Middle frontal gyrus (tissue), 1 donor: ENCODE measurements around the gene KCTD19.

Source experiments
- DNase-seq: peaks from one replicate; pipeline ENCODE4 v3.0.0-alpha.2; 2015; ENCODE audit warnings: low spot score; ENCODE audit errors: extremely low spot score

The KCTD19 gene

DNA sequence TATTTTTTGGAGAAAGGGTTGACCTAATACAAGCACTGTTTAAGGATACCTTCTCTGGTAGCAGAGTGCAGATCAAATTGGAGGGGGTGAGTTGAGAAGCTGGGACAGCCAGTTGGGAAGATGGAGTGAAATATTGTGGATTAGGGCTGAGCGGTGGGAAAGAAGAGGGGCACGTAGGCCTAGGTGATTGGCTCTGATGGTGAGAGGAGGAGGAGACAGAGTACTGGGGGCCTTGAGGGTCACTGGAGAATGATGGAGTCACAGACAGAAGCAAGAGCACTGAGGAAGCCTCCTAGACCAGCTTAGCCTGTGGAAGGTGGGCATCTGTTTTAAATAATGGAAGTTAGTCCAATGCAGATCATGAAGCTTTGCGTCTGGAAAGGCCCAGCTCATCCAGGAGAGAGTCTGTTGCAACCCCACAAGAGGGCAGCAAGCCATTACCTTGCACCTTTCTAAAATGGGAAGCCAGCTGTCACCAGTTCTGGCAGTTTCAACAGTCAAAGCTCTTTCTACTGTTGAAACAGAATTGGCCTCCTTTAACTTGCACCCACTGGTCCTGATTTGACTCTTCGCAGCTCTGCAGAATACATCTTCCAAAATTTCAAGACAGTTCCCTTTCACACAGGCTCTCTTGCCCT, 66.0 kb downstream of the KCTD19 start:
- no peak for DNase-seq

DNA sequence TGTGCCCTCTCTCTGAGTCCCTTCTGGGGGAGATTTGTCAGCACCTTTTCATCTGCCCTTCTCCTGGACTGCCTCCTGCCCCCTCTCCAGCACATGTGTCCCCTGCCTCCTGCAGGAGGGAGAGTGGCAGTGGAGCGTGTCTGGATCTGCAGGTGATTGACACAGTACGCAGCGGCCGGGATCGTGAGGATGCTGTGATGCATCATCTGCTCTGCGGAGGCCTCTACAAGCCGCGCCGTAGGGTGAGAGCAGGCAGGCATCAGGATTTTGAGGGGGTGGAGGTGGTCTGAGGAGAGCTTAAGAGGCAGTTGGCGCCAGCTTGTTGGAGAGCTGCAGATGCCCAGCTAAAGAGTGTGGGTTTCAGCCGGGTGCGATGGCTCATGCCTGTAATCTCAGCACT, 66.8 kb downstream of the KCTD19 start:
- no peak for DNase-seq

DNA sequence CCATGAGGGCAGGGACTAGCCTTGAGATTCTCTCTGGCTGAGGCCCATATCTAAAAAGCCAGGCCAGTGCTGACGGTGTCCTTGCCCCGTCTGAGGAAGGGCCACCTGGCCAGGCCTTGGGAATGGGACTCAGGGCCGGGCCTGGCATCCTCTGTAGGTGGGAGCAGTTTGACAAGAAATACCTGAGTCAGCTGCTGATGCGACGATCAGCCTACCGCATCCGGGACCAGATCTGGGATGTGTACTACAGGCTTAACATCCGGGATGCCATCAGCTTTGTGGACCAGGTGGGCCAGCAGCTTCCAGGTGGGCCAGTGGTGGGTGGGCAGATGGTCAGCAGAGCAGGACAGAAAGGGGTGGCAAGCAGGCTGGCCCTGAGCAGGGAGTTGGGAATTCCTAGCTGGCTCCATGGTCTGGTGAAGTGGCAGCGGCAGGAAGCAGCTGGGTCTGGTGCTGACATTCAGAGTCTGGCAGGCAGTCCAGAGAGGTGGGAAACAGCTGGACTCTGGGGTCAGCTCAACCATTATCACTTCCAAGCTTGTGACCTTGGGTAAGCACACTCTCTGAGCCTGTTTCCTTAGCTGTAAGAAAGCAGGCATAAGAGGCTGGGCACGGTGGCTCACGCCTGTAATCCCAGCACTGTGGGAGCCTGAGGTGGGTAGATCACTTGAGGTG, 68.2 kb downstream of the KCTD19 start:
- no peak for DNase-seq

GRCh38 chr16:67257486-67258160, 68.9 kb downstream of the KCTD19 start:
- no peak for DNase-seq

DNA sequence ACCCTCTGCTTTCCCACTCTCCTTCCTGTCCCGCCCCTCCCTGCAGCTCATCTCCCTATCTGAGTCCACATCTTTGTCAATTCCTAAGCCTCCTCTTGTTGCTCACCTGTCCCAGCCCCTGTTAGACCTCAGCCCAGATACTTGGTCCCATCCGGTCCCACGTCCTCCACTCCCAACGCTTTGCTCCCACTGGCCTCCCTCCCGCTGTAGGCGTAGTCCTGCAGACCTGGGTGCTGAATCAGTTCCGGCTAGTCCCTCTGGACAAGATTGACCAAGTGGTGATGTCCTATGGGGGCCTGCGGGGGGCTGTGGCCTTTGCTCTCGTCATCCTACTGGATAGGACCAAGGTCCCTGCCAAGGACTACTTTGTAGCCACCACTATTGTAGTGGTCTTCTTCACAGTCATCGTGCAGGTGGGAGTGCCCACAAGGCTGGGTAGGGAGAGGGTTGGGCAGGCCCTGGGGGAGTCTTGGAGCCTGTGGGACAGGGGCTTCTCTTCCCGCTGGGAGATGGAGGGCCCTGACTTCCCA, 69.8 kb downstream of the KCTD19 start:
- no peak for DNase-seq

GRCh38 chr16:67255553-67256221, 70.9 kb downstream of the KCTD19 start:
- DNase-seq: no peak

- no peak for DNase-seq
Observed at GRCh38 chr16:67254801-67255552, 71.6 kb downstream of the KCTD19 start.

- DNase-seq: no peak
Observed at GRCh38 chr16:67252609-67253497, 73.7 kb downstream of the KCTD19 start.

- DNase-seq: no peak
Observed at GRCh38 chr16:67250045-67250327, 76.6 kb downstream of the KCTD19 start.

- no peak for DNase-seq
Observed at GRCh38 chr16:67249178-67250044, 77.1 kb downstream of the KCTD19 start.

DNA sequence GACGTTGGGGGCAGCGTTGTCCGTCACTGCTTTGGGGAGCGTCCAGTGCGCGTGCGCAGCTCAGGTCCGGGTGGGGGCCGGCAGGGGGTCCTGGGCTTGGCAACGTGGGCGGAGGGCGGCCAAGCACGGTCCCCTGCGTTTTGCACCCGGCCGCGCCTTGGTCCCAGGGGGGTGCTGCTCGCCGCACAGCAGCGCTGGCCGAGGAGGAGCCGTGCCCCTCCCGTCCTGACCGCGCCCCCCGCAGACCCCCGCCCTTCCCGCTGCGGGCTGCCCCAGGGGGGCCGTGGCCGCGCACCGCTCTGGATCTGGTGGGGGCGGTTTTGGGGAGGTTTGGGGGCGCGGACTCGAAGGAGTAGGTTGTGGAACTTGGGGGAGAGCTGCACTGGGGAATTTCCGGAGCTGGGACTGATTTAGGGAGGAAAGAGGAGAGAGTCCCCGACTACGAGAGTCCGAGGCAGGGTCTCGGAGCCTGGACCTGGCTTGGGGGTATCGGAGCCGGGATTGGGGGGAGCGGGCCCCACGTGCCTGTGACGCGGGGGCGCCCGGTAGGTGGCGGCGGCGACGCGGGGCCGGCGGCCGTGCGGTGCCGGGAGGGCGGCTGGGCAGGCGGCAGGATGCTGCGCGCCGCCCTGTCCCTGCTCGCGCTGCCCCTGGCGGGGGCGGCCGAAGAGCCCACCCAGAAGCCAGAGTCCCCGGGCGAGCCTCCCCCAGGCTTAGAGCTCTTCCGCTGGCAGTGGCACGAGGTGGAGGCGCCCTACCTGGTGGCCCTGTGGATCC, 78.0 kb downstream of the KCTD19 start, which contains the start of gene SLC9A5:
Gene SLC9A5 (plus strand): TSS at position 579 of the 777 bp plus-strand sequence. CDS start 36 bp downstream, at position 615.
- no peak for DNase-seq

DNA sequence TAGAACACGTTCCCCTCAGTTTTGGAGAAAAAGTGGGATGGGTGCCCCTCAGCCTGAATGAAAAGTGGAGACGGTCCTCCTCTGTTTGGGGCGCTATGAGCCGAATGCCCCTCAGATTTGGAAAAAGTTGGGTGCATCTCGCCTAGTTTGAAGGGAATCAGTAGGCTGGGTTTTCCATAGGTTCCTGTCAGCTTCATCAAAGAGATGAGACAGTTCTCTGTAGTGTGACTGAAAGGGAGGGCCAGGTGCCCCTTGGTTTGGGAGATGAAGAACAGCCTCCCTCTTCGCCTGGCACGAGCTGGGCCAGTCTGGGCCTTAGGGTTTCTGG, 78.5 kb downstream of the KCTD19 start:
- DNase-seq: no peak

DNA sequence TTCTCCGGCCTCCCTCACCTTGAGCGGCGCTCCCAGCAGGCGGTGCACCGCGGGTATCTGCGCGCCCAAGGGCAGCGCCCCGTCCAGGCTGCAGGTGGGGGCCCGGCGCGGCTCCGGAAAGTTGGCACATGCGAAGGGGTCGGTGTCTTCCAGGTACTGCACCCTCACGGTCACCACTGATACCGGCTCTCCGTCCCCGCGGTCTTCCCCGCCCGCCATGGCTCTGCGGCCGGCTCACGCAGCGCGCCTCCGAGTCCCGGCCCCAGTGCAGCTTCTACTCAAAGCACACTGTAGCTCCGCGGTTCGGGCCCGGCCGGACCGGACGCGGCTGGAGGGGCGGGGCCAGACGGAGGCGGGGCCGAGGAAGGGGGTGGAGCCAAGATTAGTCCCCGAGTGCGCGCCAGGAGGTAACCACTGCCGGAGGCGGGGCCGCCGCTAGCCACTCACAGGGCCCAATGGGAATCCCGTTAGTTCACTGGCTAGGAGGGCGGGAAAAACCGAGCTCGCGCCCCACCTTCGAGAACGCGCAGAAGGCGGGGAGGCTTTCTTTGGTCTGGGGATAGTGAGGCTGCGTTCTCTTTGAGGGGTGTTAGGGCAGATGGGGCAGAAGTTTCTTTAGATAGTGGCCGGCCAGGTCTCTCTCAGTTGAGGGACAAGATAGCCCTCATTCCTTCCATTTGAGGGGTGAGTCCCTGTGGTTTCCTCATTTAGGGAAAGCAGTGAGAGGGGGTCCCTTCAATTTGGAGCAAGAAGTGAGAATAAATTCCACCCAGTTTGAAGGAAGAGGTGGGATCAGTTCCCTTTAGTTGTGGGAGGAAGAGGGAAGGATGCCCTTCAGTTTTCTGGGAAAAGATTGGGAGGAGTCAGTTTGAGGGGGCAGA, 79.1 kb downstream of the KCTD19 start, which contains the start of gene FHOD1:
Gene FHOD1 (minus strand): TSS at position 290 of the 881 bp plus-strand sequence. CDS start 71 bp downstream, at position 219.
- DNase-seq: peak; percentile 86

GRCh38 chr16:67246756-67247191, 79.8 kb downstream of the KCTD19 start:
- DNase-seq: no peak

- DNase-seq: no peak
Observed at GRCh38 chr16:67246081-67246755, 80.3 kb downstream of the KCTD19 start.

DNA sequence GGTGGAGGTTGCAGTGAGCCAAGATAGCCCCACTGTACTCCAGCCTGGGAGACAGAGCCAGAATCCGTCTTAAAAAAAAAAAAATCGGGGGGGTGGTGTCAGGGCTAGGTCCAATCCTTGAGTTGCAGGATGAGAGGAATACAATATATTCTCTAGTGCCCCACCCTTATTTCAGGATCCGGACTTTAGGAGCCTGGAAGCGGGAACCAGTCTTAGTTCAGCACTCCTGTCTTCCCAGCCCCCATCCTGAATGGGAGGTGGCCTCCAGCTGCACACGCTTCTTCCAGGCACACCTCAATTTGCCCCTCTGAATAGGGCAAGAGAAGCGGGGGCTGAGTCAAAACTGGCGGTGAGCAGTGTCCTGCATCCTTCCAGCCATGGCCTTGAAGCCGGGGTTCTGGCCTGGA, 80.9 kb downstream of the KCTD19 start:
- DNase-seq: no peak

- no peak for DNase-seq
Observed at GRCh38 chr16:67245186-67245585, 81.4 kb downstream of the KCTD19 start.
